ENCODE data around the gene INPP5E. TPM values are rescaled to one million over a fixed set of nuclear protein-coding genes. Genes with fewer than 3 reads are reported as not detected.

INPP5E gene
- total RNA-seq, 3 donors from 2014 or later (not counting 1 experiment from before 2014, with no cell fraction given) = 12.1 to 15.7 (median 14.4) TPM

DNA sequence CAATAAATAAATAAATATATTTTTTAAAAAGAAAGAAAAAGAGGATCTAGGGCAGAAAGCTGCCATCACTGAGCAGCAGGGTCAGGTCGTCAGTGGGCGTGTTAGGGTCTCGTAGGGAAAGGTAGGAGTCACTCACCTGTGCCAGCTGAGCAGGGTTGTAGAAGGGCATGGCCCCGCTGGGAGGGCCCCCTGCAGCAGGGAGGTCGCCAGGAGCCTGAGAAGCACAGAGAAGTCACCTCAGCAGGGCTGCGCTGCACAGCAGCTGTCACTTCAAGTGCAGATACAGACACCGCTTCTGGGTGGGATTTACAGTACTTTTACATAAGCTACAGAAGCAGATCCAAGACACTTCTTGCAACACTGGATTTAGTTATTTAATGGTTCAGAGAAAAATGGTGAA, 4.0 kb upstream of the INPP5E start:
- Mint-ChIP-seq H3K36me3 (peaks cover 22% of the 10 kb centered on the region), H3K27me3 (ENCODE audit: low read depth in 2 of 2) (no peaks in the 10 kb centered on the region), H3K4me3 (peak overlapping the region; percentile 4), H3K27ac (no peak overlapping the region), H3K4me1 (peaks cover 0 to under 1% of the 10 kb centered on the region in 2 donors), H3K9me3 (no peaks in the 10 kb centered on the region)
- 95% methylated on average over 7 of the region's 7 CpGs for WGBS (ENCODE audit: insufficient coverage)
- no peak for DNase-seq
- peaks cover 8% of the 10 kb centered on the region for H3K4me1 ChIP-seq (ENCODE audit: control insufficient read depth, insufficient read depth, low read length)
- H3K27me3 ChIP-seq (ENCODE audit: control insufficient read depth, insufficient read depth, low read length) = no peaks in the 10 kb centered on the region
- TF ChIP-seq, protein P1, sequence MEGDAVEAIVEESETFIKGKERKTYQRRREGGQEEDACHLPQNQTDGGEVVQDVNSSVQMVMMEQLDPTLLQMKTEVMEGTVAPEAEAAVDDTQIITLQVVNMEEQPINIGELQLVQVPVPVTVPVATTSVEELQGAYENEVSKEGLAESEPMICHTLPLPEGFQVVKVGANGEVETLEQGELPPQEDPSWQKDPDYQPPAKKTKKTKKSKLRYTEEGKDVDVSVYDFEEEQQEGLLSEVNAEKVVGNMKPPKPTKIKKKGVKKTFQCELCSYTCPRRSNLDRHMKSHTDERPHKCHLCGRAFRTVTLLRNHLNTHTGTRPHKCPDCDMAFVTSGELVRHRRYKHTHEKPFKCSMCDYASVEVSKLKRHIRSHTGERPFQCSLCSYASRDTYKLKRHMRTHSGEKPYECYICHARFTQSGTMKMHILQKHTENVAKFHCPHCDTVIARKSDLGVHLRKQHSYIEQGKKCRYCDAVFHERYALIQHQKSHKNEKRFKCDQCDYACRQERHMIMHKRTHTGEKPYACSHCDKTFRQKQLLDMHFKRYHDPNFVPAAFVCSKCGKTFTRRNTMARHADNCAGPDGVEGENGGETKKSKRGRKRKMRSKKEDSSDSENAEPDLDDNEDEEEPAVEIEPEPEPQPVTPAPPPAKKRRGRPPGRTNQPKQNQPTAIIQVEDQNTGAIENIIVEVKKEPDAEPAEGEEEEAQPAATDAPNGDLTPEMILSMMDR (IDR thresholded peaks at IDR 0.05) = no peak
- H3K9me3 ChIP-seq (ENCODE audit: control insufficient read depth, insufficient read depth, low read length) = no peaks in the 10 kb centered on the region
- no peak overlapping the region for H3K4me3 ChIP-seq (ENCODE audit: low read length)
- no peak for ATAC-seq
- intact Hi-C loops (cut with micrococcal nuclease) = no loop called here
- H3K27ac ChIP-seq (ENCODE audit: low read length) = no peak overlapping the region
- peaks cover 64% of the 10 kb centered on the region for H3K36me3 ChIP-seq (ENCODE audit: control insufficient read depth, insufficient read depth, low read length)

DNA sequence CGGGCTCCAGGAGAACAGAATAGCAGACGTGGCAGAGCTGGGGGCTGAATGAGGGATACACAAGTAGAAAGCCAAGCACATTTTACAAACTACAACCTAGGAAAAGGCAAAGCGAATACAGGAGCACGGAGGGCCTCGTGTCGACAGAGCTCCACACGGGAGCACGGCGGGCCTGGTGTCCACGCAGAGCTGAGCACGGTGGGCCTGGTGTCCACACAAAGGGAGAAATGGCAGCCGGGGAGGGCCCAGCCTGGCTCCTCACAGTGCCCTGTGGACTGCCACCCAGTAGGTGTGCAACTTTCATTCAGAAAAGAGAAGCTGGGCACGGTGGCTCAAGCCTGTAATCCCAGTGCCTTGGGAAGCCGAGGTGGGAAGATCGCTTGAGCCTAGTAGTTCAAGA, 3.4 kb upstream of the INPP5E start:
- H3K4me3 Mint-ChIP-seq = no peak overlapping the region
- no peaks in the 10 kb centered on the region for H3K27me3 Mint-ChIP-seq (ENCODE audit: low read depth in 2 of 2)
- H3K36me3 Mint-ChIP-seq = peaks cover 21% of the 10 kb centered on the region
- Histone ChIP-seq H3K4me3 (ENCODE audit: low read length) (no peak overlapping the region), H3K4me1 (ENCODE audit: control insufficient read depth, insufficient read depth, low read length) (peaks cover 13% of the 10 kb centered on the region), H3K9me3 (ENCODE audit: control insufficient read depth, insufficient read depth, low read length) (no peaks in the 10 kb centered on the region), H3K27ac (ENCODE audit: low read length) (no peak overlapping the region), H3K36me3 (ENCODE audit: control insufficient read depth, insufficient read depth, low read length) (peaks cover 60% of the 10 kb centered on the region), H3K27me3 (ENCODE audit: control insufficient read depth, insufficient read depth, low read length) (no peaks in the 10 kb centered on the region)
- no peaks in the 10 kb centered on the region for H3K9me3 Mint-ChIP-seq
- H3K4me1 Mint-ChIP-seq = peaks cover 0 to 6% of the 10 kb centered on the region in 2 donors
- TF ChIP-seq, protein P1 (IDR thresholded peaks at IDR 0.05) = no peak
- WGBS (ENCODE audit: insufficient coverage) = 98% methylated on average over 14 of the region's 15 CpGs
- ATAC-seq (no peak), DNase-seq (no peak)
- H3K27ac Mint-ChIP-seq = peak overlapping the region in 1 of 2 donors; percentile 36
- intact Hi-C loops (cut with micrococcal nuclease) = no loop called here

DNA sequence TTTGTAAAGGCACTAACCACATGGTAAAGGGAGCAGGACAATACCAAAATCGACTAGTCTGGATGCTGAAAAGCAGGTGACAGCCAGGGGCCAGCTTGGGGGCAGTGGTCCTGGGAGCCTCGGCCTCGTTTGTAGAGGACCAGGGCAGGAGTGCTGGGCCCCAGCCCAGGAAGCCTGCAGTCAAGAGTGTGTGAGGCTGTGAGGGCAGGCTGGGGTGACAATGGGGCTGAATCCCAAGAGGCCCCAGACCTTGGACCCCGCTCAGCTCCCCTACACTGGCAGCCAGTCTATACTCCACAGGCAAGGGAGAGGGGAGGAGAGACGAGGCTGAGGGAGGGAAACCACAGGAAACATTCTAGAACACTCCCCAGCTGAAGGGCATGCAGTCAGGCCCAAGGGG, 2.6 kb upstream of the INPP5E start:
- no peaks in the 10 kb centered on the region for H3K27me3 ChIP-seq (ENCODE audit: control insufficient read depth, insufficient read depth, low read length)
- Mint-ChIP-seq H3K36me3 (peaks cover 16% of the 10 kb centered on the region), H3K27me3 (ENCODE audit: low read depth in 2 of 2) (no peaks in the 10 kb centered on the region), H3K4me1 (peaks cover 3 to 14% of the 10 kb centered on the region in 2 donors), H3K27ac (peak overlapping the region in 1 of 2 donors; percentile 36), H3K4me3 (no peak overlapping the region), H3K9me3 (no peaks in the 10 kb centered on the region)
- no peak overlapping the region for H3K27ac ChIP-seq (ENCODE audit: low read length)
- no peaks in the 10 kb centered on the region for H3K9me3 ChIP-seq (ENCODE audit: control insufficient read depth, insufficient read depth, low read length)
- DNase-seq (no peak), ATAC-seq (no peak)
- intact Hi-C loops (cut with micrococcal nuclease) = no loop called here
- H3K4me3 ChIP-seq (ENCODE audit: low read length) = no peak overlapping the region
- peaks cover 51% of the 10 kb centered on the region for H3K36me3 ChIP-seq (ENCODE audit: control insufficient read depth, insufficient read depth, low read length)
- 97% methylated on average over 3 of the region's 5 CpGs for WGBS (ENCODE audit: insufficient coverage)
- H3K4me1 ChIP-seq (ENCODE audit: control insufficient read depth, insufficient read depth, low read length) = peaks cover 21% of the 10 kb centered on the region
- TF ChIP-seq, protein P1 (IDR thresholded peaks at IDR 0.05) = no peak

DNA sequence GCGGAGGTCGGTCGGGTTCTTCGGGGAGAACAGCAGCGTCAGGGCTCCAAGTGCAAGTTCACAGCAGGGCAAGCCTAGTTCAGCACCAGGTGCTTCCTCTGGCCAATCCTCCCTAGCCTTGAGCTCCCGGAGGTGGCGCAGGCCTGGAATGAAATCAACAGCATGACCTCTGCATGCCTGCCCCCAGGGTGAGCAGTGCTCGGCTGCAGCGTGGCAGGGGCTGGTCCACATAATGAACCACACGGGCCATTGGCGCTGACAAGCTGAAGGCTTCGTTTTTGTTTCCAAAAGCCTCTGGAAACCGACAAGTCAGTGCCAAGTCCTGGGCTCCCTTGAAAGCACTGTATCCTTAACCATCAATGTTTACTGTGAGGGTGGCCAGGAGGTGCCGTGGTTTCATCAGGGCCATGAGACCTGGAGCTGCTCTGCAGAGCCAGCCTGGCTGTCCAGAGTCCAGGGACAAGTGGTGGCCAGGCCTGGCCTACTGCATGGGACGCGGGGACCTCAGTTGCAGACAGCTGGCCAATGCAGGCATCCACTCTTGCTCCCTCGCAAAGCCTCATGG, 2.1 kb upstream of the INPP5E start:
- ATAC-seq (no peak), DNase-seq (no peak)
- H3K27me3 ChIP-seq (ENCODE audit: control insufficient read depth, insufficient read depth, low read length) = no peaks in the 10 kb centered on the region
- H3K36me3 ChIP-seq (ENCODE audit: control insufficient read depth, insufficient read depth, low read length) = peaks cover 46% of the 10 kb centered on the region
- Mint-ChIP-seq H3K27me3 (ENCODE audit: low read depth in 2 of 2) (no peaks in the 10 kb centered on the region), H3K4me1 (peaks cover 8 to 19% of the 10 kb centered on the region in 2 donors), H3K4me3 (no peak overlapping the region), H3K27ac (no peak overlapping the region), H3K9me3 (no peaks in the 10 kb centered on the region), H3K36me3 (peaks cover 12% of the 10 kb centered on the region)
- H3K27ac ChIP-seq (ENCODE audit: low read length) = no peak overlapping the region
- intact Hi-C loops (cut with micrococcal nuclease) = no loop called here
- WGBS (ENCODE audit: insufficient coverage) = 96% methylated on average over 17 of the region's 17 CpGs
- peaks cover 25% of the 10 kb centered on the region for H3K4me1 ChIP-seq (ENCODE audit: control insufficient read depth, insufficient read depth, low read length)
- TF ChIP-seq, protein P1 (IDR thresholded peaks at IDR 0.05) = no peak
- no peak overlapping the region for H3K4me3 ChIP-seq (ENCODE audit: low read length)
- no peaks in the 10 kb centered on the region for H3K9me3 ChIP-seq (ENCODE audit: control insufficient read depth, insufficient read depth, low read length)

Measured in natural killer cell (primary cell).